HEK293 (cell line): ENCODE data around the gene CPXM1.

Experiments
- CTCF ChIA-PET: fragments of 350-600 bp; formaldehyde crosslinking; extraction: SDS; loops from one replicate; lab custom pipeline; 2021; ENCODE audit warnings: antibody characterized with exemption; lab: Yijun Ruan, JAX
- POLR2A ChIA-PET: fragments of 300-600 bp; formaldehyde crosslinking; extraction: SDS; loops from one replicate; lab custom pipeline; 2020; ENCODE audit warnings: antibody characterized with exemption, inconsistent platforms; lab: Yijun Ruan, JAX
- H3K27ac ChIP-seq: fragments of 200-500 bp; sonication (Bioruptor generic); 2 replicates; pipeline ENCODE4 v1.5.1; 2014; ENCODE audit warnings: low read depth, low read length, control low read depth, inconsistent platforms; ENCODE audit errors: extremely low read depth
- H3K36me3 ChIP-seq, 2 experiments: fragments of 200-500 bp in 1 of 2; sonication (Bioruptor generic) in 1 of 2; 1 replicate in 1 of 2; 2 replicates in 1 of 2; pipeline ENCODE4 v1.5.1; 2014 to 2017; ENCODE audit warnings: inconsistent platforms in 2 of 2, low read length in 2 of 2; ENCODE audit not compliant: control insufficient read depth in 2 of 2, insufficient read depth in 1 of 2
- H3K4me1 ChIP-seq: fragments of 200-500 bp; sonication (Bioruptor generic); 2 replicates; pipeline ENCODE4 v1.5.1; 2014; ENCODE audit warnings: mild to moderate bottlenecking, low read length, inconsistent platforms; ENCODE audit not compliant: control insufficient read depth, insufficient read depth
- H3K4me3 ChIP-seq: 2 replicates; pipeline ENCODE4 v1.5.1; 2011; ENCODE audit warnings: low read depth, mild to moderate bottlenecking, control low read depth, low read length, moderate library complexity
- H3K9me3 ChIP-seq: fragments of 200-500 bp; sonication (Bioruptor generic); 2 replicates; pipeline ENCODE4 v1.5.1; 2014; ENCODE audit warnings: low read depth, low read length, inconsistent platforms; ENCODE audit not compliant: control insufficient read depth, insufficient read depth
- GLI2 ChIP-seq: fragments of 450-650 bp; formaldehyde crosslinking; IDR thresholded peaks from 2 replicates; pipeline ENCODE4; 2017; ENCODE audit warnings: missing biosample characterization, missing genetic modification characterization, low read depth, borderline replicate concordance
- GLIS1 ChIP-seq: fragments of 450-650 bp; formaldehyde crosslinking; IDR thresholded peaks from 2 replicates; pipeline ENCODE4 v1.5.1; 2016; ENCODE audit warnings: missing biosample characterization, missing genetic modification characterization
- IKZF3 ChIP-seq: fragments of 450-650 bp; IDR thresholded peaks from 2 replicates; pipeline ENCODE4 v1.5.0; 2018; ENCODE audit warnings: missing biosample characterization, mild to moderate bottlenecking, missing genetic modification characterization, moderate library complexity
- KLF1 ChIP-seq: fragments of 450-650 bp; formaldehyde crosslinking; IDR thresholded peaks from 2 replicates; pipeline ENCODE4 v1.5.1; 2016; ENCODE audit warnings: missing biosample characterization, missing genetic modification characterization
- KLF10 ChIP-seq: fragments of 450-650 bp; IDR thresholded peaks from 2 replicates; pipeline ENCODE4 v1.5.1; 2018; ENCODE audit warnings: missing biosample characterization, mild to moderate bottlenecking, missing genetic modification characterization
- KLF8 ChIP-seq: fragments of 450-650 bp; formaldehyde crosslinking; IDR thresholded peaks from 2 replicates; pipeline ENCODE4 v1.5.1; 2016; ENCODE audit warnings: missing biosample characterization, missing genetic modification characterization
- OSR2 ChIP-seq: fragments of 450-650 bp; formaldehyde crosslinking; IDR thresholded peaks from 2 replicates; pipeline ENCODE4 v1.5.1; 2016; ENCODE audit warnings: missing biosample characterization, missing genetic modification characterization
- PRDM1 ChIP-seq: fragments of 450-650 bp; formaldehyde crosslinking; IDR thresholded peaks from 2 replicates; pipeline ENCODE4; 2016; ENCODE audit warnings: missing biosample characterization, missing genetic modification characterization
- SP2 ChIP-seq: fragments of 450-650 bp; formaldehyde crosslinking; IDR thresholded peaks from 2 replicates; pipeline ENCODE4 v1.5.1; 2016; ENCODE audit warnings: missing biosample characterization, missing genetic modification characterization
- YY1 ChIP-seq: fragments of 450-650 bp; formaldehyde crosslinking; IDR thresholded peaks from 2 replicates; pipeline ENCODE4 v1.5.1; 2018; ENCODE audit warnings: missing biosample characterization, missing genetic modification characterization
- ZBTB17 ChIP-seq: fragments of 450-650 bp; formaldehyde crosslinking; IDR thresholded peaks from 2 replicates; pipeline ENCODE4 v1.5.1; 2016; ENCODE audit warnings: missing biosample characterization, missing genetic modification characterization
- ZBTB48 ChIP-seq: fragments of 450-650 bp; formaldehyde crosslinking; IDR thresholded peaks from 2 replicates; pipeline ENCODE4 v1.5.1; 2016; ENCODE audit warnings: missing biosample characterization, missing genetic modification characterization
- ZEB2 ChIP-seq: fragments of 450-650 bp; formaldehyde crosslinking; IDR thresholded peaks from 2 replicates; pipeline ENCODE4 v1.5.1; 2016; ENCODE audit warnings: missing biosample characterization, missing genetic modification characterization
- ZNF121 ChIP-seq: fragments of 450-650 bp; formaldehyde crosslinking; IDR thresholded peaks from 2 replicates; pipeline ENCODE4 v1.5.1; 2016; ENCODE audit warnings: missing biosample characterization, missing genetic modification characterization
- ZNF138 ChIP-seq: fragments of 450-650 bp; formaldehyde crosslinking; IDR thresholded peaks from 2 replicates; pipeline ENCODE4 v1.5.1; 2016; ENCODE audit warnings: missing biosample characterization, missing genetic modification characterization, borderline replicate concordance
- ZNF146 ChIP-seq: fragments of 450-650 bp; formaldehyde crosslinking; IDR thresholded peaks from 2 replicates; pipeline ENCODE4 v1.5.1; 2016; ENCODE audit warnings: missing biosample characterization, missing genetic modification characterization
- ZNF16 ChIP-seq: fragments of 450-650 bp; formaldehyde crosslinking; IDR thresholded peaks from 2 replicates; pipeline ENCODE4 v1.5.1; 2016; ENCODE audit warnings: low read depth, missing biosample characterization, missing genetic modification characterization
- ZNF184 ChIP-seq: fragments of 450-650 bp; IDR thresholded peaks from 2 replicates; pipeline ENCODE4 v1.5.1; 2018; ENCODE audit warnings: missing biosample characterization, mild to moderate bottlenecking, missing genetic modification characterization
- ZNF214 ChIP-seq: fragments of 450-650 bp; formaldehyde crosslinking; IDR thresholded peaks from 2 replicates; pipeline ENCODE4 v1.5.1; 2017; ENCODE audit warnings: missing biosample characterization, mild to moderate bottlenecking, missing genetic modification characterization, borderline replicate concordance
- ZNF248 ChIP-seq: fragments of 450-650 bp; formaldehyde crosslinking; IDR thresholded peaks from 2 replicates; pipeline ENCODE4 v1.5.1; 2017; ENCODE audit warnings: missing biosample characterization, missing genetic modification characterization
- ZNF335 ChIP-seq: fragments of 450-650 bp; formaldehyde crosslinking; conservative IDR thresholded peaks from 2 replicates; pipeline ENCODE4 v1.5.1; 2016; ENCODE audit warnings: missing biosample characterization, missing genetic modification characterization
- ZNF350 ChIP-seq: fragments of 450-650 bp; formaldehyde crosslinking; IDR thresholded peaks from 2 replicates; pipeline ENCODE4 v1.5.0; 2017; ENCODE audit warnings: missing biosample characterization, mild to moderate bottlenecking, missing genetic modification characterization
- ZNF391 ChIP-seq: fragments of 450-650 bp; formaldehyde crosslinking; IDR thresholded peaks from 2 replicates; pipeline ENCODE4 v1.5.1; 2016; ENCODE audit warnings: low read depth, missing biosample characterization, missing genetic modification characterization, borderline replicate concordance
- ZNF394 ChIP-seq: fragments of 450-650 bp; formaldehyde crosslinking; IDR thresholded peaks from 2 replicates; pipeline ENCODE4 v1.5.1; 2016; ENCODE audit warnings: missing biosample characterization, missing genetic modification characterization, mild to moderate bottlenecking, moderate library complexity, borderline replicate concordance
- ZNF404 ChIP-seq: fragments of 450-650 bp; formaldehyde crosslinking; IDR thresholded peaks from 2 replicates; pipeline ENCODE4 v1.5.1; 2017; ENCODE audit warnings: missing biosample characterization, missing genetic modification characterization
- ZNF510 ChIP-seq: fragments of 450-650 bp; formaldehyde crosslinking; IDR thresholded peaks from 2 replicates; pipeline ENCODE4 v1.5.1; 2018; ENCODE audit warnings: mild to moderate bottlenecking, missing genetic modification characterization, missing biosample characterization; ENCODE audit not compliant: insufficient replicate concordance
- ZNF544 ChIP-seq: fragments of 450-650 bp; formaldehyde crosslinking; IDR thresholded peaks from 2 replicates; pipeline ENCODE4 v1.5.0; 2017; ENCODE audit warnings: missing biosample characterization, missing genetic modification characterization
- ZNF560 ChIP-seq: fragments of 450-650 bp; formaldehyde crosslinking; IDR thresholded peaks from 2 replicates; pipeline ENCODE4 v1.5.1; 2017; ENCODE audit warnings: missing biosample characterization, missing genetic modification characterization, borderline replicate concordance
- ZNF626 ChIP-seq: fragments of 450-650 bp; sonication (Bioruptor Pico); formaldehyde crosslinking; IDR thresholded peaks from 2 replicates; pipeline ENCODE4 v1.5.1; 2018; ENCODE audit warnings: missing biosample characterization, missing genetic modification characterization, inconsistent platforms
- ZNF658 ChIP-seq: fragments of 450-650 bp; formaldehyde crosslinking; IDR thresholded peaks from 2 replicates; pipeline ENCODE4; 2016; ENCODE audit warnings: missing biosample characterization, missing genetic modification characterization
- TF ChIP-seq, protein P1 (sequence below): fragments of 450-650 bp; IDR thresholded peaks from 2 replicates; pipeline ENCODE4 v1.5.1; 2018; ENCODE audit warnings: missing biosample characterization, mild to moderate bottlenecking, missing genetic modification characterization
- TF ChIP-seq, protein P2 (sequence below): fragments of 450-650 bp; formaldehyde crosslinking; IDR thresholded peaks from 2 replicates; pipeline ENCODE4 v1.5.1; 2016; ENCODE audit warnings: missing biosample characterization, missing genetic modification characterization
- TF ChIP-seq, protein P3 (sequence below): fragments of 450-650 bp; formaldehyde crosslinking; IDR thresholded peaks from 2 replicates; pipeline ENCODE4 v1.5.1; 2017; ENCODE audit warnings: missing biosample characterization, missing genetic modification characterization
- TF ChIP-seq, protein P4 (sequence below): fragments of 450-650 bp; formaldehyde crosslinking; optimal IDR thresholded peaks from 2 replicates; pipeline ENCODE3; 2016; ENCODE audit warnings: missing biosample characterization, mild to moderate bottlenecking, missing genetic modification characterization

CPXM1 gene

DNA sequence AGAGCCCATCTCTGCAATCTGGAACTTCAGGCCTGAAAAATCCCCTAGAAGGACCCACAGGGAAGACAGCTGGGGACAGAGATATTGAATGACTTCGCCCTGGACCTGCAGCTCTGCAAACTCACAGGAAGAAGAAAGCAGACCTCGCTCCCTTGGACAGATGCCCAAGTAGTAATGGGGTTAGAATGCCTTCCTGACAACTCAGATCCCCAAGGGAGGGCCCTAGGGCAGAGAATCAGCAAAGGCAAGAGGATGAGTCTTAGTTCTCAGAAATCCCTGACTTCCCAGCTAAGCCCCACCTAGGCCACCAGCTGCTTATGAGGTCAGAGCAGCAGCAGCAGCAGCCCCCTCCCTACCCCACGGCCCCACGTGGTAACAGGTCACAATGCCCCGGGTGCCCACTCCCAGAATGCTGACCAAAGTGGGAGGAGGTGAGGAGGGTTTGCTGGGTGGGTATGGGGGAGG, 14.2 kb upstream of the CPXM1 start, which contains the start of gene C20orf141:
Gene C20orf141, plus strand, starts transcription at position 401 of the 465 bp plus-strand sequence. CDS start 198 bp downstream, outside the sequence.
- Histone ChIP-seq H3K9me3 (peaks cover 2% of the 10 kb centered on the region; the same call in 1 of the 2 replicates), H3K4me1 (peaks cover 10% of the 10 kb centered on the region), H3K4me3 (no peak within 1 kb of the TSS), H3K36me3 (no peaks in the 10 kb centered on the region), H3K27ac (0 out of 2 replicates have a peak within 1 kb of the TSS, but pooled peaks have one; percentile 12)
- ChIA-PET POLR2A (interaction anchor here (0.9 to 1.2 kb wide), 2 partner anchors 25 to 26 kb away, joined by 4 read pairs; partner anchors contain the start of genes PCED1A and VPS16), CTCF (interaction anchor here (0.7 to 0.9 kb wide), 3 partner anchors 63 to 187 kb away, joined by 3 to 5 read pairs (median 4); no protein-coding TSS in a partner anchor)
- TF ChIP-seq KLF1 (tag by site-specific recombination): peak; percentile 16; the same call in 1 of the 2 replicates
- TF ChIP-seq, protein P1, sequence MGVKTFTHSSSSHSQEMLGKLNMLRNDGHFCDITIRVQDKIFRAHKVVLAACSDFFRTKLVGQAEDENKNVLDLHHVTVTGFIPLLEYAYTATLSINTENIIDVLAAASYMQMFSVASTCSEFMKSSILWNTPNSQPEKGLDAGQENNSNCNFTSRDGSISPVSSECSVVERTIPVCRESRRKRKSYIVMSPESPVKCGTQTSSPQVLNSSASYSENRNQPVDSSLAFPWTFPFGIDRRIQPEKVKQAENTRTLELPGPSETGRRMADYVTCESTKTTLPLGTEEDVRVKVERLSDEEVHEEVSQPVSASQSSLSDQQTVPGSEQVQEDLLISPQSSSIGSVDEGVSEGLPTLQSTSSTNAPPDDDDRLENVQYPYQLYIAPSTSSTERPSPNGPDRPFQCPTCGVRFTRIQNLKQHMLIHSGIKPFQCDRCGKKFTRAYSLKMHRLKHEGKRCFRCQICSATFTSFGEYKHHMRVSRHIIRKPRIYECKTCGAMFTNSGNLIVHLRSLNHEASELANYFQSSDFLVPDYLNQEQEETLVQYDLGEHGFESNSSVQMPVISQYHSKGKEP (tag by site-specific recombination): no peak
- TF ChIP-seq OSR2 (tag by site-specific recombination): 0 out of 2 replicates have a peak, but pooled peaks have one; percentile 15
- TF ChIP-seq YY1 (tag by site-specific recombination): no peak
- no peak for TF ChIP-seq KLF8
- no peak for TF ChIP-seq ZNF626 (tag by site-specific recombination)
- TF ChIP-seq ZNF16 (tag by site-specific recombination): no peak
- no peak for TF ChIP-seq PRDM1 (tag by site-specific recombination)
- TF ChIP-seq, protein P2, sequence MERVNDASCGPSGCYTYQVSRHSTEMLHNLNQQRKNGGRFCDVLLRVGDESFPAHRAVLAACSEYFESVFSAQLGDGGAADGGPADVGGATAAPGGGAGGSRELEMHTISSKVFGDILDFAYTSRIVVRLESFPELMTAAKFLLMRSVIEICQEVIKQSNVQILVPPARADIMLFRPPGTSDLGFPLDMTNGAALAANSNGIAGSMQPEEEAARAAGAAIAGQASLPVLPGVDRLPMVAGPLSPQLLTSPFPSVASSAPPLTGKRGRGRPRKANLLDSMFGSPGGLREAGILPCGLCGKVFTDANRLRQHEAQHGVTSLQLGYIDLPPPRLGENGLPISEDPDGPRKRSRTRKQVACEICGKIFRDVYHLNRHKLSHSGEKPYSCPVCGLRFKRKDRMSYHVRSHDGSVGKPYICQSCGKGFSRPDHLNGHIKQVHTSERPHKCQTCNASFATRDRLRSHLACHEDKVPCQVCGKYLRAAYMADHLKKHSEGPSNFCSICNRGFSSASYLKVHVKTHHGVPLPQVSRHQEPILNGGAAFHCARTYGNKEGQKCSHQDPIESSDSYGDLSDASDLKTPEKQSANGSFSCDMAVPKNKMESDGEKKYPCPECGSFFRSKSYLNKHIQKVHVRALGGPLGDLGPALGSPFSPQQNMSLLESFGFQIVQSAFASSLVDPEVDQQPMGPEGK: peak; percentile 48
- TF ChIP-seq ZNF560 (tag by site-specific recombination): no peak
- TF ChIP-seq ZNF350 (tag by site-specific recombination): no peak
- TF ChIP-seq ZNF248 (tag by site-specific recombination): no peak
- no peak for TF ChIP-seq ZNF121 (tag by site-specific recombination)
- no peak for TF ChIP-seq ZNF146
- no peak for TF ChIP-seq ZNF544 (tag by site-specific recombination)
- TF ChIP-seq ZNF404 (tag by site-specific recombination): no peak
- peak; percentile 48; the same call in 1 of the 2 replicates for TF ChIP-seq ZNF335 (tag by site-specific recombination)
- TF ChIP-seq ZNF184 (tag by site-specific recombination): 0 out of 2 replicates have a peak, but pooled peaks have one; percentile 69
- no peak for TF ChIP-seq ZNF138
- TF ChIP-seq ZNF391: no peak
- TF ChIP-seq KLF10: no peak
- TF ChIP-seq ZEB2 (tag by site-specific recombination): no peak
- TF ChIP-seq ZNF510: no peak
- TF ChIP-seq, protein P3, sequence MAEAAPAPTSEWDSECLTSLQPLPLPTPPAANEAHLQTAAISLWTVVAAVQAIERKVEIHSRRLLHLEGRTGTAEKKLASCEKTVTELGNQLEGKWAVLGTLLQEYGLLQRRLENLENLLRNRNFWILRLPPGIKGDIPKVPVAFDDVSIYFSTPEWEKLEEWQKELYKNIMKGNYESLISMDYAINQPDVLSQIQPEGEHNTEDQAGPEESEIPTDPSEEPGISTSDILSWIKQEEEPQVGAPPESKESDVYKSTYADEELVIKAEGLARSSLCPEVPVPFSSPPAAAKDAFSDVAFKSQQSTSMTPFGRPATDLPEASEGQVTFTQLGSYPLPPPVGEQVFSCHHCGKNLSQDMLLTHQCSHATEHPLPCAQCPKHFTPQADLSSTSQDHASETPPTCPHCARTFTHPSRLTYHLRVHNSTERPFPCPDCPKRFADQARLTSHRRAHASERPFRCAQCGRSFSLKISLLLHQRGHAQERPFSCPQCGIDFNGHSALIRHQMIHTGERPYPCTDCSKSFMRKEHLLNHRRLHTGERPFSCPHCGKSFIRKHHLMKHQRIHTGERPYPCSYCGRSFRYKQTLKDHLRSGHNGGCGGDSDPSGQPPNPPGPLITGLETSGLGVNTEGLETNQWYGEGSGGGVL (tag by site-specific recombination): peak; percentile 34; the same call in 1 of the 2 replicates
- peak; percentile 97 for TF ChIP-seq GLIS1
- no peak for TF ChIP-seq GLI2 (tag by site-specific recombination)
- TF ChIP-seq ZNF394 (tag by site-specific recombination): no peak
- TF ChIP-seq ZNF214 (tag by site-specific recombination): no peak
- peak; percentile 93 for TF ChIP-seq ZBTB48 (tag by site-specific recombination)
- no peak for TF ChIP-seq IKZF3
- TF ChIP-seq, protein P4, sequence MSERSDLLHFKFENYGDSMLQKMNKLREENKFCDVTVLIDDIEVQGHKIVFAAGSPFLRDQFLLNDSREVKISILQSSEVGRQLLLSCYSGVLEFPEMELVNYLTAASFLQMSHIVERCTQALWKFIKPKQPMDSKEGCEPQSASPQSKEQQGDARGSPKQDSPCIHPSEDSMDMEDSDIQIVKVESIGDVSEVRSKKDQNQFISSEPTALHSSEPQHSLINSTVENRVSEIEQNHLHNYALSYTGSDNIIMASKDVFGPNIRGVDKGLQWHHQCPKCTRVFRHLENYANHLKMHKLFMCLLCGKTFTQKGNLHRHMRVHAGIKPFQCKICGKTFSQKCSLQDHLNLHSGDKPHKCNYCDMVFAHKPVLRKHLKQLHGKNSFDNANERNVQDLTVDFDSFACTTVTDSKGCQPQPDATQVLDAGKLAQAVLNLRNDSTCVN (tag by site-specific recombination): no peak
- no peak for TF ChIP-seq SP2
- TF ChIP-seq ZNF658 (tag by site-specific recombination): no peak
- peak; percentile 70 for TF ChIP-seq ZBTB17
